ENCODE measurements around the gene SLC6A15. TPM values are rescaled to one million over a fixed set of nuclear protein-coding genes. Genes with fewer than 3 reads are reported as not detected.

Gene SLC6A15
- not detected for polyA plus RNA-seq (2012; ENCODE audit: missing spikeins)

GRCh38 chr12:84912198-84913128, at the start of gene SLC6A15:
TSS of gene SLC6A15 (minus strand) at chr12:84912799. CDS start at chr12:84892120, 20,679 bp downstream.
- FAIRE-seq (no peak), DNase-seq (ENCODE audit: insufficient read length) (peak; percentile 6)
- no peak for TF ChIP-seq POLR2AphosphoS5 (IDR thresholded peaks at IDR 0.05; ENCODE audit: low read depth, low read length)
- no peak for TF ChIP-seq POLR2A (IDR thresholded peaks at IDR 0.05; ENCODE audit: low read depth, low read length)
- TF ChIP-seq TAF1 (IDR thresholded peaks at IDR 0.05; ENCODE audit: borderline replicate concordance, low read depth, low read length), result no peak

DNA sequence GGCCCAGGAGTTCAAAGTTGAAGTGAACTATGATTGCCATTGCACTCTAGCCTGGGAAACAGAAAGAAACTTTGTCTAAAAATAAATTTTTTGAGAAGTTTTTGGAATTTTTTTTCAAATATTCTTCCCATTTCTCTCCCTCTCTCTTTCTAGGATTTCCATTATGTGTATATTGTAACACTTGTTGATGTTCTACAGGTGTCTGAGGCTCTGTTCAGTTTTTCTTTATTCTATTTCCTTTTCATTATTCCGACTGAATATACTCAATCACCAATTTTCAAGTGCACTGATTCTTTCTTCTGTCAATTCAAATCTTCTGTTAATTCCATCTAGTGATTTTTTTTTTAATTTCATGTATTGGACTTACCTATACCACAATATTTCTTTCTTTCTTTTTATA, 48.3 kb upstream of the SLC6A15 start:
- no peak for FAIRE-seq

GRCh38 chr12:84955298-84955697, 42.7 kb upstream of the SLC6A15 start:
- TF ChIP-seq TAF1 (IDR thresholded peaks at IDR 0.05; ENCODE audit: borderline replicate concordance, low read depth, low read length), result no peak
- FAIRE-seq (no peak), DNase-seq (ENCODE audit: insufficient read length) (no peak)

More for the DNA sequence above, 48.3 kb upstream of the SLC6A15 start:
- TF ChIP-seq POLR2A (IDR thresholded peaks at IDR 0.05; ENCODE audit: low read depth, low read length), result no peak
- no peak for TF ChIP-seq TAF1 (IDR thresholded peaks at IDR 0.05; ENCODE audit: borderline replicate concordance, low read depth, low read length)
- TF ChIP-seq POLR2AphosphoS5 (IDR thresholded peaks at IDR 0.05; ENCODE audit: low read depth, low read length), result no peak
- no peak for DNase-seq (ENCODE audit: insufficient read length)

DNA sequence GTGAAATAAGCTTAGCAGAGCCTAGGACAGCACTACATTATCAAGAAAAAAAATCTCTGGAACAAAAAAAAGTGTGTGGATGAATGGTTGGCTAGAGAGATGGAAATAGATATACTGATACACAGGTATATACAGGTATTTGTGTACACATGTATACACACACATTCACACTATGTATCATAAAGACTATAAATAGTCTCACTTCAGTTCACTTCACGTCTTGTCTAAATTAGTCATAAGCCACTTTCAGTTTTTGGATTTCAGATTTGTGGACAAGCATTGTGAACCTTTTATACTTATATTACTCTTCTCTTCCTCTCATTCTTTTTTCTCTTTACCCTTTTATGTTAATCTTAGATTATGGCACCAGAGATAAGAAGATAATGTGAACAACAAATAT, 41.8 kb upstream of the SLC6A15 start:
- DNase-seq (ENCODE audit: insufficient read length) (no peak), FAIRE-seq (no peak)
- TF ChIP-seq POLR2A (IDR thresholded peaks at IDR 0.05; ENCODE audit: low read depth, low read length) (no peak), TAF1 (IDR thresholded peaks at IDR 0.05; ENCODE audit: borderline replicate concordance, low read depth, low read length) (no peak), POLR2AphosphoS5 (IDR thresholded peaks at IDR 0.05; ENCODE audit: low read depth, low read length) (no peak)

DNA sequence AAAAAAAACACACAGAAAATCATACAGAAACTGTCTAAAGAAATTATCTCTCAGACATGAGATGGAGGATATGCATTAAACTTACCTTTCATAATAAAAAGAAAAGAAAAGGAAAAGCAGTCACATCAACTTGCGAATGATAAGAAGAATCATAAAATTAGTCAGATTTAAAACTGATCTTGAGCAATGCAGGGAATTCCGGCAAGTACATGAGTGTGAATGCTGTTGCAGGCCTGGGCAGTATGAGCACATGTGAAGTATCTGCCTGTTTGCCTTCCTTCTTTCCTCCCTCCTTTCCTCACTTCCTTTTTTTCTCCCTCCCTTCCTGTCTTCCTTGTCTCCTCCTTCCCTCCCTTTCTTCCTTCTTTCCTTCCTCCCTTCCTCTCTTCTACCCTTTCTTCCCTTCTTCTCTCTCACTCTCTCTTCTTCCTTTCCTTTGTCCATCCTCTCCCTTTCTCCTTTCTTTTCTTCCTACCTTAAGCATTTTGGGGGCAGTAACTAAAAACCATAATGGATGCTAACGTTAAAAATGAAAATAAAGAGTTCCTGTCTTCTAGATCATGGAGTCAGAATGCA, 38.5 kb upstream of the SLC6A15 start:
- FAIRE-seq (no peak), DNase-seq (ENCODE audit: insufficient read length) (no peak)
- no peak for TF ChIP-seq POLR2A (IDR thresholded peaks at IDR 0.05; ENCODE audit: low read depth, low read length)
- no peak for TF ChIP-seq POLR2AphosphoS5 (IDR thresholded peaks at IDR 0.05; ENCODE audit: low read depth, low read length)
- TF ChIP-seq TAF1 (IDR thresholded peaks at IDR 0.05; ENCODE audit: borderline replicate concordance, low read depth, low read length), result no peak

DNA sequence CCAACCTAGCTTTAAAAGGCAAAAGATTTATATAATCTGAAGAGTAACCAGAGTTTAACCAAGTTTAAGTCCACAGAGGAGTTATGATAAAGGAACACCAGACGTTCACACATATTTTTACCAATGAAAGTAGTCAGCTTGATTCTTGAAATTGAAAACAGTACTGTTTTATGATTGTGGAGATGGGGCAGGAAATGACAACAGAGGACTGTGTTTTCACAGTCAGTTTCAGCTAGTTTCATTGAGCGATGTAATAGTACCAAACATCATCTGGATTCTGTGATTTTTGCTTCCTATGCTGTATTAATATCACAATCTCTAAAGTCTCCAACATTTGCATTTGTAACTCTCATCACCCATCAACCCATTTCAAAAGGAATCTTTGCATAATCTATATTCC, 34.2 kb upstream of the SLC6A15 start:
- TF ChIP-seq TAF1 (IDR thresholded peaks at IDR 0.05; ENCODE audit: borderline replicate concordance, low read depth, low read length), result no peak
- TF ChIP-seq POLR2A (IDR thresholded peaks at IDR 0.05; ENCODE audit: low read depth, low read length), result no peak
- TF ChIP-seq POLR2AphosphoS5 (IDR thresholded peaks at IDR 0.05; ENCODE audit: low read depth, low read length), result no peak
- no peak for FAIRE-seq
- no peak for DNase-seq (ENCODE audit: insufficient read length)

- TF ChIP-seq TAF1 (IDR thresholded peaks at IDR 0.05; ENCODE audit: borderline replicate concordance, low read depth, low read length) (no peak), POLR2AphosphoS5 (IDR thresholded peaks at IDR 0.05; ENCODE audit: low read depth, low read length) (no peak), POLR2A (IDR thresholded peaks at IDR 0.05; ENCODE audit: low read depth, low read length) (no peak)
- FAIRE-seq, result no peak
- DNase-seq (ENCODE audit: insufficient read length), result no peak
Measured at GRCh38 chr12:84937415-84937814, 24.8 kb upstream of the SLC6A15 start.

DNA sequence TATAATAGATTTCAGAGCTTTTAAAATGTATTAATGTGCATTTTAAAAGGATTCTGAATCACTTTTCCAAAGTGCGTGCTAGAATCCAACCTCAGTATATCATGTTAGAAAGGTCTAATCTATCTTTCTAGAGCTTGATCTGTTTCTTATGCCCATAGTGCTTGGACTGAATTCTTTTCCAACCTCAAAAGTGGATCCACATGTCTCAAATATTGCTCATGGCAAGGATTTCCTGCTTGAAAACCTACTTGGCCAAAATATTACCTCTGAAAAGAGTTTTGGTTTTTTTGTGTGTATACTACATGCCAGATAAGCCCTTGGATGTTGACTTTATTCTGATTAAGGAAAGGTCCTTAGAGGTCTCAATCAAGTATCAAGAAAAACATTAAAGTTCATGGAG, 16.9 kb upstream of the SLC6A15 start:
- DNase-seq (ENCODE audit: insufficient read length) (no peak), FAIRE-seq (no peak)
- TF ChIP-seq TAF1 (IDR thresholded peaks at IDR 0.05; ENCODE audit: borderline replicate concordance, low read depth, low read length) (no peak), POLR2A (IDR thresholded peaks at IDR 0.05; ENCODE audit: low read depth, low read length) (no peak), POLR2AphosphoS5 (IDR thresholded peaks at IDR 0.05; ENCODE audit: low read depth, low read length) (no peak)

DNA sequence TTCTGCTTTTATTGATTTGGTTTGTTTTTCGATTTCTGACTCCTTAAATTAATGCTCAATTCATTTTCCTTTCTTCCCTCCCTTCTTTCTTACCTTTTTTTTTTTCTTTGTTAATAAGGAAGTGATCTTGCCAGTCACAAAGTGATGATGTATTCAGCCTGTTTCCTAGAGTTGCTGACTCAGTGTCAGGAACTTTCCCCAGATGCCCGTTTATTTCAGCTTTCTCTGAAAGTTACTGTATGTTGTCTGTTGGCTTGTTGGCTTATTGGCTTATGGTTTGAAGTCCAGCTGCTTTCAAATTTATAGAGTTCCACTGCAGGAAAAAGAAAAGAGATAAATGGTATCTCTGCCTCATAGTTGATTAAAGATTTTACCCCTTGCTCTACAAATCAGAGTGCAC, 12.4 kb upstream of the SLC6A15 start:
- DNase-seq (ENCODE audit: insufficient read length) (no peak), FAIRE-seq (no peak)
- no peak for TF ChIP-seq POLR2A (IDR thresholded peaks at IDR 0.05; ENCODE audit: low read depth, low read length)
- no peak for TF ChIP-seq TAF1 (IDR thresholded peaks at IDR 0.05; ENCODE audit: borderline replicate concordance, low read depth, low read length)
- TF ChIP-seq POLR2AphosphoS5 (IDR thresholded peaks at IDR 0.05; ENCODE audit: low read depth, low read length), result no peak

DNA sequence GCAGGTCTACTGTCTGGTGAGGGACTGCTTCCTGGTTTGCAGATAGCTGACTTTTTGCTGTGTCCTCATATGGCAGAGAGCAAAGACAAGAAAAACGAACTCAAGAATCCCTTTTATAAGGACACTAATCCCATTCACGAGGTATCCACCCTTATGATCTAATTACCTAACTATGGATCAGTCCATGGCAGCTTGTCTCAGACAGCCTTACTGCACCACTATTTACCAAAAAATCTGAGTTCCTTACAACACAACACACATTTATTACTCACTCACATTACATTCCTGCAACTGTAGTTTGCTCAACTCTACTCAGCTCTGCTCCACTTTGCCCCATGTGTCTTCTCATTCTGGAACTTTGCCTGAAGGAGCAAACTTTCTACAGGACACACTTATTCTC, 10.1 kb upstream of the SLC6A15 start:
- TF ChIP-seq TAF1 (IDR thresholded peaks at IDR 0.05; ENCODE audit: borderline replicate concordance, low read depth, low read length) (no peak), POLR2A (IDR thresholded peaks at IDR 0.05; ENCODE audit: low read depth, low read length) (no peak), POLR2AphosphoS5 (IDR thresholded peaks at IDR 0.05; ENCODE audit: low read depth, low read length) (no peak)
- FAIRE-seq (no peak), DNase-seq (ENCODE audit: insufficient read length) (no peak)

DNA sequence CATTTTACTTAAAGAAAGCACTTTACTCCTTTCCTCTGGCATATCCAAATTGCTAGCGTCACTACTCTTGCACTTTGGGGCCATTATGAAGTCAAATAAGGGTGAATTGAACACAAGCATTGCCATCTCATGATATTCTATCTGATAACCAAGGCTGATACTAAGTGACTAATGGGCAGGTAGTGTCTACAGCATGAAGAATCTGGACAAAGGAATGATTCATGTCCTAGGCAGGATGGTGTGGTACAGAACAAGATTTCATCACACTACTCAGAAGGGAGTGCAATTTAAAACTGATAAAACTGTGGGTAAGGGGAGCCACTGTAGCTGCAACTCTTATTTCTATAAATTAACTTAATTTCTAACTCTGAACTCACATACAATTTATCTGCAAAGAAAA, 7.7 kb upstream of the SLC6A15 start:
- TF ChIP-seq POLR2AphosphoS5 (IDR thresholded peaks at IDR 0.05; ENCODE audit: low read depth, low read length), result no peak
- TF ChIP-seq TAF1 (IDR thresholded peaks at IDR 0.05; ENCODE audit: borderline replicate concordance, low read depth, low read length), result no peak
- TF ChIP-seq POLR2A (IDR thresholded peaks at IDR 0.05; ENCODE audit: low read depth, low read length), result no peak
- FAIRE-seq (no peak), DNase-seq (ENCODE audit: insufficient read length) (no peak)

DNA sequence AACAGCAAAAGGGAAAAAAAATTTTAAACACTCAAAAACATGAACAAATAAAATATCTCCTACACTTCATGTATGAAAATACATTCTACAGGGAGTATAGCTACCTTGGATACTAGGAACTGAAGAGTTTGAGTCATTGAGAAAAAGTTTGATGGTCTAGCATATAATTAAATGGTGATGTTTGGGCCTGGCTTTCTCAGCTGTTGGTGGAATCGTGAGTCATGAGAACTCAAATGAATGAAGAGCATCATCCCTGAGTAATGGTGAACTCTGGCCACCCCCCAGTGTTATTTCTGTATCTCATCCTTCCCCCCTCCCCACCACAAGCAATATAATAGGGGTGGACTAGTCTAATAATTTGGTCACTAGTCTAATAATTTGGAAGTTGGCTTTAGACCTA, 6.7 kb upstream of the SLC6A15 start:
- no peak for TF ChIP-seq POLR2AphosphoS5 (IDR thresholded peaks at IDR 0.05; ENCODE audit: low read depth, low read length)
- no peak for TF ChIP-seq POLR2A (IDR thresholded peaks at IDR 0.05; ENCODE audit: low read depth, low read length)
- no peak for TF ChIP-seq TAF1 (IDR thresholded peaks at IDR 0.05; ENCODE audit: borderline replicate concordance, low read depth, low read length)
- FAIRE-seq (no peak), DNase-seq (ENCODE audit: insufficient read length) (no peak)
